GM12878 (cell line): Measurements from ENCODE around the gene SPRING1. TPM values are rescaled to one million over a fixed set of nuclear protein-coding genes. Genes with fewer than 3 reads are reported as not detected.

Source experiments
- ATAC-seq: fragments of 200-7000 bp; cut with Tn5 transposase; 3 replicates; pipeline ENCODE4 v1.9.1; 2020; ENCODE audit warnings: mild to moderate bottlenecking, moderate library complexity
- BruUV-seq: library from RNA; stranded (reverse); fragments of 400-500 nt; replicated peaks from 2 replicates; lab custom pipeline; 2021; lab: Mats Ljungman, UMichigan
- CTCF ChIA-PET: fragments of 300-600 bp; sonication (Branson Sonifier 250); formaldehyde crosslinking; extraction: SDS; loops from one replicate; lab custom pipeline; 2021; ENCODE audit warnings: inconsistent platforms; lab: Yijun Ruan, JAX
- POLR2A ChIA-PET: fragments of 350-600 bp; formaldehyde crosslinking; extraction: SDS; loops from one replicate; lab custom pipeline; 2021; ENCODE audit warnings: inconsistent platforms; lab: Charles Lee
- RAD21 ChIA-PET: fragments of 300-600 bp; sonication (Branson Sonifier 250); formaldehyde crosslinking; loops from one replicate; lab custom pipeline; 2023; ENCODE audit warnings: antibody characterized with exemption; ENCODE audit not compliant: unreplicated experiment; lab: Charles Lee
- SMC1A ChIA-PET: fragments of 300-600 bp; sonication (Branson Sonifier 250); formaldehyde crosslinking; loops from one replicate; lab custom pipeline; 2023; ENCODE audit not compliant: unreplicated experiment, uncharacterized antibody; lab: Charles Lee
- DNase-seq: peaks from one replicate; pipeline ENCODE4 v3.0.0-alpha.2; 2011; ENCODE audit warnings: low read depth, low spot score
- FAIRE-seq: peaks from 3 replicates; lab custom pipeline; 2011; peaks lifted over from hg19 to GRCh38; lab: Jason Lieb, UNC
- H2AFZ ChIP-seq: 2 replicates; pipeline ENCODE4 v1.6.0; 2011; ENCODE audit warnings: low read depth, low read length, control low read depth; ENCODE audit not compliant: control insufficient read depth
- H3K27ac ChIP-seq: 2 replicates; pipeline ENCODE4 v1.5.1; 2011; ENCODE audit warnings: control low read depth; ENCODE audit not compliant: control insufficient read depth, insufficient read depth
- H3K27me3 ChIP-seq, 2 experiments: replicated peaks in 1 of 2; 2 replicates each; pipeline versions ENCODE4 v1.6.0 to v1.6.1; 2011; ENCODE audit warnings: low read length in 1 of 2; ENCODE audit not compliant: control insufficient read depth in 2 of 2, insufficient read depth in 2 of 2
- H3K36me3 ChIP-seq, 2 experiments: 2 replicates each; pipeline ENCODE4 v1.5.1; 2011; ENCODE audit warnings: low read length in 1 of 2; ENCODE audit not compliant: control insufficient read depth in 2 of 2, insufficient read depth in 2 of 2
- H3K4me1 ChIP-seq: 2 replicates; pipeline ENCODE4 v1.6.1; 2011; ENCODE audit warnings: mild to moderate bottlenecking, low read length, moderate library complexity, mixed read lengths; ENCODE audit not compliant: control insufficient read depth, insufficient read depth
- H3K4me2 ChIP-seq: 2 replicates; pipeline ENCODE4 v1.6.0; 2011; ENCODE audit warnings: control low read depth; ENCODE audit not compliant: control insufficient read depth, insufficient read depth
- H3K4me3 ChIP-seq: fragments of 200-600 bp; sonication (generic); 2 replicates; pipeline ENCODE4 v1.5.1; 2016
- H3K79me2 ChIP-seq: 2 replicates; pipeline ENCODE4 v1.6.0; 2011; ENCODE audit warnings: low read length; ENCODE audit not compliant: control insufficient read depth, insufficient read depth
- H3K9ac ChIP-seq: 2 replicates; pipeline ENCODE4 v1.8.0; 2011; ENCODE audit warnings: low read length, control low read depth, mixed read lengths; ENCODE audit not compliant: control insufficient read depth, insufficient read depth
- H3K9me3 ChIP-seq: replicated peaks from 3 replicates; pipeline ENCODE4 v1.5.1; 2011; ENCODE audit warnings: mild to moderate bottlenecking, low read length; ENCODE audit not compliant: control insufficient read depth, insufficient read depth
- H4K20me1 ChIP-seq: 2 replicates; pipeline ENCODE4 v1.6.0; 2011; ENCODE audit not compliant: control insufficient read depth, insufficient read depth
- CHD4 ChIP-seq: fragments of 200-600 bp; sonication (generic); IDR thresholded peaks from 2 replicates; pipeline ENCODE4 v1.6.1; 2016; ENCODE audit warnings: mild to moderate bottlenecking
- KAT2A ChIP-seq: conservative IDR thresholded peaks from 2 replicates; pipeline ENCODE4 v1.6.1; 2011; ENCODE audit warnings: low read depth, low read length; ENCODE audit not compliant: control insufficient read depth
- LARP7 ChIP-seq: fragments of 450-650 bp; IDR thresholded peaks from 2 replicates; pipeline ENCODE4 v1.6.1; 2017; ENCODE audit warnings: mild to moderate bottlenecking
- MEF2A ChIP-seq: IDR thresholded peaks from 2 replicates; pipeline ENCODE4 v1.6.1; 2011; ENCODE audit warnings: low read depth, mild to moderate bottlenecking, low read length, moderate library complexity; ENCODE audit not compliant: insufficient read depth
- NBN ChIP-seq: fragments of 450-650 bp; IDR thresholded peaks from 2 replicates; pipeline ENCODE4 v1.6.1; 2016
- NFIC ChIP-seq: IDR thresholded peaks from 2 replicates; pipeline ENCODE4 v1.6.1; 2012; ENCODE audit warnings: low read depth, mild to moderate bottlenecking, inconsistent platforms, low read length, moderate library complexity
- PAX5 ChIP-seq: IDR thresholded peaks from 2 replicates; pipeline ENCODE4 v1.6.1; 2011; ENCODE audit warnings: low read depth, low read length, borderline replicate concordance
- POU2F2 ChIP-seq: IDR thresholded peaks from 3 replicates; pipeline ENCODE4 v1.6.1; 2011; ENCODE audit warnings: low read depth, mild to moderate bottlenecking, low read length, borderline replicate concordance
- SMC3 ChIP-seq: IDR thresholded peaks from 2 replicates; pipeline ENCODE4 v1.6.1; 2011; ENCODE audit warnings: low read length, improper control_type of control experiment, borderline replicate concordance
- SP1 ChIP-seq: IDR thresholded peaks from one replicate; pipeline ENCODE4 v1.6.1; 2011; ENCODE audit warnings: low read depth, low read length
- SRF ChIP-seq, 2 experiments: IDR thresholded peaks; 2 replicates each; pipeline ENCODE4 v1.6.1; 2011; ENCODE audit warnings: low read depth in 2 of 2, low read length in 2 of 2, mild to moderate bottlenecking in 1 of 2, moderate library complexity in 1 of 2
- SUZ12 ChIP-seq: fragments of 200-600 bp; sonication (generic); IDR thresholded peaks from one replicate; pipeline ENCODE4 v1.6.1; 2018; ENCODE audit warnings: antibody characterized with exemption, mild to moderate bottlenecking; ENCODE audit not compliant: unreplicated experiment
- ZNF207 ChIP-seq: fragments of 450-650 bp; IDR thresholded peaks from 2 replicates; pipeline ENCODE4 v1.6.1; 2014; ENCODE audit warnings: antibody characterized with exemption, mild to moderate bottlenecking, borderline replicate concordance
- ZNF217 ChIP-seq: fragments of 450-650 bp; IDR thresholded peaks from 2 replicates; pipeline ENCODE4 v1.6.1; 2017; ENCODE audit warnings: antibody characterized with exemption, mild to moderate bottlenecking
- ZNF274 ChIP-seq: IDR thresholded peaks from one replicate; pipeline ENCODE4 v1.8.0; 2011; ENCODE audit not compliant: insufficient read length, insufficient read depth
- WGBS: methylation state at CpG from one replicate; pipeline ENCODE4 v1.1.6; 2016; ENCODE audit warnings: low lambda C conversion rate; ENCODE audit not compliant: insufficient replicate concordance, insufficient coverage; ENCODE audit errors: missing lambda C conversion rate; 5-methylcytosine and 5-hydroxymethylcytosine counted together
- in situ Hi-C: fragments of 300-500 bp; cut with MboI; formaldehyde crosslinking; loops from 9 replicates; pipeline ENCODE4 v1.14.3; 2018; ENCODE audit warnings: mixed read lengths
- intact Hi-C: fragments of 100-400 bp; cut with micrococcal nuclease; formaldehyde crosslinking; loops from one replicate; pipeline ENCODE4 v1.14.2; 2022; ENCODE audit not compliant: unreplicated experiment
- polyA plus RNA-seq, 11 experiments: library from polyadenylated mRNA; depleted of rRNA in 4 of 11; unstranded in 6 of 11; stranded (reverse) in 5 of 11; fragments of >200 nt; fragmentation: Nextera tagmentation in 4 of 11; fragmentation: Illumina TruSeq in 1 of 11; extraction: Ambion mirVana in 4 of 11; extraction: Trizol in 1 of 11; gene quantifications; 1 replicate in 1 of 11; 2 replicates in 10 of 11; pipeline versions ENCODE4 v1.2.1 to v1.2.3, GENCODE V29; 2011 to 2016; ENCODE audit warnings: inconsistent platforms in 2 of 11, missing spikeins in 2 of 11, low read depth in 1 of 11
- total RNA-seq, 4 experiments: library from RNA; depleted of rRNA in 3 of 4; stranded (reverse); fragments of >200 nt in 3 of 4; fragmentation: Illumina TruSeq in 1 of 4; extraction: Trizol in 1 of 4; gene quantifications; 2 replicates each; pipeline versions ENCODE4 v1.2.1 to v1.2.3, GENCODE V29; 2013 to 2021
- TF ChIP-seq, protein P1 (sequence below): fragments of 450-650 bp; IDR thresholded peaks from 2 replicates; pipeline ENCODE4 v1.6.1; 2018; ENCODE audit warnings: borderline replicate concordance, mild to moderate bottlenecking; ENCODE audit not compliant: partially characterized antibody
- TF ChIP-seq, protein P2 (sequence below): IDR thresholded peaks from 2 replicates; pipeline ENCODE4 v1.6.1; 2011; ENCODE audit warnings: borderline replicate concordance, low read depth, mild to moderate bottlenecking, moderate library complexity, low read length; ENCODE audit not compliant: insufficient read depth, poor library complexity, severe bottlenecking

SPRING1 gene
- total and polyA plus RNA-seq, 10 of the 15 experiments (the other 5 are each of a cell fraction or from before 2014, with no cell fraction given) = 2.5 to 25.7 (median 14.3) TPM

DNA sequence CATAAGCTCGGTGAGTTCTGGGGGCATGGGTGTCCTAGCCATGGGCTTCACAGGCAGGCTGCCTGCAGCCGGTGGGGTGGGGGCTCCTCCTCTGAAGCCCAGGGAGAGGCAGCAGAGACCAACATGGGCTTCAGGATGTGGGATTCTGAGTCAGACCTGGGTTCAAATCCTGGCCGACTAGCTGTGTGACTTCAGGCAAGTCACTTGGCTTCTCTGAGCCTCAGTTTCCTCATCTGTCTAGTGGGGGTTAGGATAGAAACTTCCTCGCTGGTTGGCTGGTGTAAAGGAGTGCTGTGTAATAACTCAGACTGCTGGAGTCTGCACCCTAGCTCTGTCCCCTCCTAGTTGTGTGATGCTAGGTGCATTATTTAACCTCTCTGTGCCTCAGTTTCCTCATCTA, 12.4 kb upstream of the SPRING1 start (continued):
- TF ChIP-seq, protein P1, sequence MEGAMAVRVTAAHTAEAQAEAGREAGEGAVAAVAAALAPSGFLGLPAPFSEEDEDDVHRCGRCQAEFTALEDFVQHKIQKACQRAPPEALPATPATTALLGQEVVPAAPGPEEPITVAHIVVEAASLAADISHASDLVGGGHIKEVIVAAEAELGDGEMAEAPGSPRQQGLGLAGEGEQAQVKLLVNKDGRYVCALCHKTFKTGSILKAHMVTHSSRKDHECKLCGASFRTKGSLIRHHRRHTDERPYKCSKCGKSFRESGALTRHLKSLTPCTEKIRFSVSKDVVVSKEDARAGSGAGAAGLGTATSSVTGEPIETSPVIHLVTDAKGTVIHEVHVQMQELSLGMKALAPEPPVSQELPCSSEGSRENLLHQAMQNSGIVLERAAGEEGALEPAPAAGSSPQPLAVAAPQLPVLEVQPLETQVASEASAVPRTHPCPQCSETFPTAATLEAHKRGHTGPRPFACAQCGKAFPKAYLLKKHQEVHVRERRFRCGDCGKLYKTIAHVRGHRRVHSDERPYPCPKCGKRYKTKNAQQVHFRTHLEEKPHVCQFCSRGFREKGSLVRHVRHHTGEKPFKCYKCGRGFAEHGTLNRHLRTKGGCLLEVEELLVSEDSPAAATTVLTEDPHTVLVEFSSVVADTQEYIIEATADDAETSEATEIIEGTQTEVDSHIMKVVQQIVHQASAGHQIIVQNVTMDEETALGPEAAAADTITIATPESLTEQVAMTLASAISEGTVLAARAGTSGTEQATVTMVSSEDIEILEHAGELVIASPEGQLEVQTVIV = no peak
- TF ChIP-seq NBN = no peak

GRCh38 chr12:116749884-116750283, 12.0 kb upstream of the SPRING1 start:
- ATAC-seq (no peak), DNase-seq (no peak), FAIRE-seq (no peak)
- H3K4me1 ChIP-seq = no peaks in the 10 kb centered on the region
- no TSS peak for BruUV-seq
- TF ChIP-seq SRF (IDR thresholded peaks at IDR 0.05; ENCODE audit: low read depth in 2 of 2, low read length in 2 of 2) (no peak), PAX5 (no peak), CHD4 (no peak), POU2F2 (no peak), ZNF274 (no peak), KAT2A (no peak), NFIC (no peak), SP1 (no peak), MEF2A (no peak), SUZ12 (no peak), LARP7 (no peak), ZNF217 (no peak), SMC3 (no peak), ZNF207 (no peak)
- TF ChIP-seq, protein P2, sequence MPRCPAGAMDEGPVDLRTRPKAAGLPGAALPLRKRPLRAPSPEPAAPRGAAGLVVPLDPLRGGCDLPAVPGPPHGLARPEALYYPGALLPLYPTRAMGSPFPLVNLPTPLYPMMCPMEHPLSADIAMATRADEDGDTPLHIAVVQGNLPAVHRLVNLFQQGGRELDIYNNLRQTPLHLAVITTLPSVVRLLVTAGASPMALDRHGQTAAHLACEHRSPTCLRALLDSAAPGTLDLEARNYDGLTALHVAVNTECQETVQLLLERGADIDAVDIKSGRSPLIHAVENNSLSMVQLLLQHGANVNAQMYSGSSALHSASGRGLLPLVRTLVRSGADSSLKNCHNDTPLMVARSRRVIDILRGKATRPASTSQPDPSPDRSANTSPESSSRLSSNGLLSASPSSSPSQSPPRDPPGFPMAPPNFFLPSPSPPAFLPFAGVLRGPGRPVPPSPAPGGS = no peak
- no peak overlapping the region for H3K4me3 ChIP-seq
- no peak overlapping the region for H2AFZ ChIP-seq
- H4K20me1 ChIP-seq = no peaks in the 10 kb centered on the region
- ChIA-PET CTCF (interaction anchor here (0.7 kb wide), 1 partner anchor 46 kb away, joined by 3 read pairs; no protein-coding TSS in a partner anchor), SMC1A (no interaction called here), RAD21 (no interaction called here), POLR2A (no interaction called here)
- intact Hi-C loops (no loop called here), in situ Hi-C loops (no loop called here)
- H3K36me3 ChIP-seq = peaks cover 0 to 2% of the 10 kb centered on the region in 2 experiments; a peak in 1 of 4 replicates
- no peaks in the 10 kb centered on the region for H3K79me2 ChIP-seq
- H3K9ac ChIP-seq = no peak overlapping the region
- no peaks in the 10 kb centered on the region for H3K27me3 ChIP-seq
- H3K27ac ChIP-seq = no peak overlapping the region
- WGBS = 100% methylated on average over 13 of the region's 26 CpGs
- H3K4me2 ChIP-seq = no peak overlapping the region
- H3K9me3 ChIP-seq = no peaks in the 10 kb centered on the region
